Suppressor macrophage treated with lipopolysaccharide for 4 hours (primary cell): Measurements from ENCODE around the gene NVL.
"Not testable (repeated sequence)": the region's sequence is repeated elsewhere in the genome, so short reads cannot be mapped to it uniquely, and the experiment has no call there.

ENCODE experiments used
- DNase-seq: peaks from one replicate; pipeline ENCODE4 v3.0.0-alpha.2; 2020

NVL gene

DNA sequence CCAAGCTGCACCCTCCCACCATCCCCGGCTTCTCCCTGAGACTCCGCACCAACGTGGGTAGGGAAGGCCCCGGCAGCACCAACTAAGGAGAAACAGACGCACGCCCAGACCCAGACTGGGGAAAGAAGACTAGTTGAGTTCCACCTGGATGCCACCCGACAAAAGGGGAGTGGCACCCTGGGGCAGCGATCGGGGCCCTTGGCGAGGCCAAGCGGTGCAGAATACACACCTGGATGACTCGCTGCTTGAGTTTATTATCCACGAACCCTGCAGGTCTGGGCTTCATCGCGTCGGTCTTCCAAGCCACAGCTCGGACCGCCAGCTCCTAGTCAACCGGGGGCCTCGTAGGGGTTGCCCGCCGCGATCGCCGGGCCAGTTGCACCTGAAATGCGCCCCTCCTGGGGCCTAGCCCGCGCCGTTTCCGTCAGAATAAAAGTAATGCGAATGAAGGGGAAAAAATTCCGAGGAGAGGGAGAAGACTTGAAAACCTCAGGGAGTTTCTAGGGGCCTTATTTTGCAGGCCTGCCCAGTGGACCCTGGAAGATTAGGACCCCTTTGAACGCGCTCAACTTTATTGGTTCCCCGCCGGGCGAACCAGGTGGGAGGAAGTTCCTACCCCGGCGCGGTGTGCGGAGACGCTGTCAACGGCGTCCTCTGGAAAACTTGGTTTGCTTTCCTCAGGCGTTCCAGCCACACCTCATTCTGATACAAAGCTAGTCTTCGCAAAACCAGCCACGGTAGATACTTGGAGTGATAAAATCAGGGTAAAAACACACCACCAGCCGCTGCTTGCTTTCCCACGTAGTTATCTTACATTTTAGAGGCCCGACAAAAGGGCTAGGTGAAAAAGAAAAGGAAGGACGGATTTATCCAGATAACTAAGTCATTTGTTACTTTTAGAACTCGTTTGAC is at the start of gene NVL:
Gene NVL, minus strand, starts transcription at position 331 of the 912 bp plus-strand sequence. Its CDS starts 45 bp downstream, at position 286.
- DNase-seq = peak; percentile 91

GRCh38 chr1:224378855-224379631 is 49.1 kb upstream of the NVL start:
- DNase-seq = peak; percentile 49

GRCh38 chr1:224377676-224378006 is 47.7 kb upstream of the NVL start:
- peak; percentile 11 for DNase-seq

GRCh38 chr1:224375059-224375458 is 45.1 kb upstream of the NVL start:
- DNase-seq = no peak

- DNase-seq = no peak
Observed at GRCh38 chr1:224373008-224373590, 43.1 kb upstream of the NVL start.

DNA sequence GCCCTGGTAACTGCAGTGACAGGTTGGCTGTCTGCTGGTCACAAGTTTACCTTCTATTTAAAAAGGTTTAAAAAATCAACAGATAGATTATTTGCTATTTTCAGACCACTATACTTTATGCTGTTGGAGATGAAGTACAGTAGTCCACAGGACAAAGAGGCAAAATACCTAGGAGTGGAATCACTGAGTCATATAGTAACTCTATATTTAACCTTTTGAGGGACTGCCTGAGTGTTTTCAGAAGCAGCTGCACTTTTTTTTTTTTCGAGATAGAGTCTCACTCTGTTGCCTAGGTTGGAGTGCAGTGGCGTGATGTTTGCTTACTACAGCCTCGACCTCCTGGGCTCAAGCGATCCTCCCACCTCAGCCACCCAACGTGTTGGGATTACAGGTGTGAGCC is 38.4 kb upstream of the NVL start:
- DNase-seq = no peak

- DNase-seq = no peak
Observed at GRCh38 chr1:224359207-224359606, 29.2 kb upstream of the NVL start.

- peak; percentile 52 for DNase-seq
Observed at GRCh38 chr1:224358237-224358636, 28.3 kb upstream of the NVL start.

DNA sequence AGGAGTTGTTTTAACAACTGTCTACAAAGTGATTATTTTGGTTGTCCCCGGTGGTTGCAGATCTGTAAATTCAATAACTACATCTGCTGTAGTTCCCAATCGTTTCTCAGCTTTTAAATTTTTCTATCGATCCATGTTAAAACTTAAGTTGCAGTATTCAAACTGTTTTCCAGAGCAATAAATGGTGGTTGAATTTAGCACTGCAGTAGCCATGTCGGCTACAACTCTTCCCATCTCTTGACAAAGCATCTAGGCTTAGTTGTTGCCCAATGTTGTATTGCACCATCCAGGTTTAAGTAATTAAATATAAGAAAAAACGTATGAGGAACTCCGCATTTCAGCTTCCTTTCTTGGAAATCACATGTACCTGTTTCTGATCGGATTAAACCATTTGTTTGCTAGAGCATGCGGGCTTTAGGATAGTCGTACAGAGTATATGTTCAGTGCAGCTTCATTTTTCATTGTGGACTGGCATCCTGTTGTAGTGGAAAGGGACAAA is 27.7 kb upstream of the NVL start:
- DNase-seq = peak; percentile 77

DNA sequence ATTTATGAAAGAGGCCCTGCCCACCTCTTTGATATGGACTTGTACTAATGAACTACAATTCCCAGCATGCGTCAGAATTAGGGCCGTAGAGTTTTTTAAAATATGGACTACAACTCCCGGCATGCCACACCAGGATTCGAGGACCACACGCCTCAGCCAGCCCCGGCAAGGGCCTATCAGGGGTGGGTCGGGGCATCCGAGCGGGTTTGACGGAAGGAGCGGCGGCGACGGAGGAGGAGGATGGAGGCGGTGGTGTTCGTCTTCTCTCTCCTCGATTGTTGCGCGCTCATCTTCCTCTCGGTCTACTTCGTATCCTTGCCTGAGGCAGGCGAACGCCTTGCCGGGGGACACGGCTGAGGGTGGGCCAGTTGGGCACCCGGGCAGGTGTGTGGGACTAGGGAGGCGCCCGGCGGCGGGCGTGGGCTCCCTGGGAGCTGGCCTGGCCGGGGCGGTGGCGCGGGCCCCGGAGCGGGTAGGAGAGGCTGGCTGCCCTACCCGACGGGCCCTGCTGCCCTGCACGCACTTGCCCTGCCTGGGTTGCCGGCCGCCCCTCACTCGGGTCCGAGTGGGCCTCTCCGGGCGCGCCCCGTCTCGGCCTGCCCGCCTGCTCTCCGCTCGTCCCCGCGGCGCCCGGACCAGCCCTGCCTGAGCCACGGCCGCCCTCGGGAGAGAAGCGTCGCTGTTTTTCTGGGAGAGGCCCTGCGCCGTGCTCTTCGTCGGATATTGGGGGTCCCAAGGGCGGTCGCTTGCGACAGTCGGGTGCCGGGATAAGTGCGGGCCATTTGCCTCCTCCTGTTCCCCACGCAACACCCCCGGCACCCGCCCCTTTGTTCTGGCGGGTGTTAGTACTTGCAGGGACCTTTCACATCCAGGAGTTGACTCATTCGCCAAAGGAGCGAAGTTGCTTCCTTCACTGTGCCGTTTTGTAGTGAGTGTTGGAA is 27.0 kb upstream of the NVL start, which contains the start of gene CNIH4:
Gene CNIH4, plus strand, starts transcription at position 195 of the 941 bp plus-strand sequence. Its CDS starts 46 bp downstream, at position 241.
- peak; percentile 94 for DNase-seq

DNA sequence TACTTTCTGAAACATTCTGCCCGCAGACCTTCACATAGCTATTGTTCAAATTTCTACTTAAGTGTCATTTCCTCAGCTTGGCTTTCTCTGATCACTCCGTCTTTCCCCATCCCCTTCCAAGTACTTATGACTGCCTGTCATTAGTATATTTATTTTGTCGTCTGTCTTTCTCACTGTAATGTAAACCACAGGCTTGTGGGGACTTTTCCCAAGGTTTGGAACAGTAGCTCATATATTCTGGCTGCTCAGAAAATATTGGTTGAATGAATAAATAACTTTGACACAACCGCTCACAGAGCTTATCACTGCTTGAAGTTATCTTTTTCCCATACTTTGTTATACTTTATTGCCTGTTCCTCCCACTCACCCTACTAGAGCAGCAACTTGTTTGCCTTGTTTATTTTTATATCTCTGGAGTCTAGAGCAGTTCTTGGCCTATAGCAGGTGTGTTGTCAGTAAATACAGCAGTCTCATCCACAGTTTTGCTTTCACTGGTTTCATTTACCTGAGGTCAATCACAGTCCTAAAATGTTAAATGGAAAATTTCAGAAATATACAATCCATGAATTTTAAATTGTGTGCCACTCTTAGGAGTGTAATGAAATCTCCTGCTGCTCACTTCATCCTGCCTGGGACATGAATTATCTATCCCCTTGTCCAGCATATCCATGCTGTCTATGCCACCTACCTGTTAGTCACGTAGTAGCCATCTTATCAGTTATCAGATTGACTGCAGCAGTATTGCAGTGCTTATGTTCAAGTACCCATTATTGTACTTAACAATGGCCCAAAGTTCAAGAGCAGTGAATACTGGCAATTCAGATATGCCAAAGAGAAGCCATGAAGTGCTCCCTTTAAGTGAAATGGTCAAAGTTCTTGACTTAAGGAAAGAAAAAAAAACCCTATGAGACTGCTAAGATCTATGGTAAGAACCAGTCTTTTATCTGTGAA is 24.3 kb upstream of the NVL start:
- no peak for DNase-seq

GRCh38 chr1:224352436-224353085 is 22.6 kb upstream of the NVL start:
- DNase-seq = not testable (repeated sequence)

DNA sequence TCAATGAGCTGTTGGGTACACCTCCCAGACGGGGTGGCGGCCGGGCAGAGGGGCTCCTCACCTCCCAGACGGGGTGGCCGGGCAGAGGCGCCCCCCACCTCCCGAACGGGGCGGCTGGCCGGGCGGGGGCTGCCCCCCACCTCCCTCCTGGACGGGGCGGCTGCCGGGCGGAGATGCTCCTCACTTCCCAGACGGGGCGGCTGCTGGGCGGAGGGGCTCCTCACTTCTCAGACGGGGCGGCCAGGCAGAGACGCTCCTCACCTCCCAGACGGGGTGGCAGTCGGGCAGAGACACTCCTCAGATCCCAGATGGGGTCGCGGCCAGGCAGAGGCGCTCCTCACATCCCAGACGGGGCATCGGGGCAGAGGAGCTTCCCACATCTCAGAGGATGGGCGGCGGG is 19.7 kb upstream of the NVL start:
- not testable (repeated sequence) for DNase-seq

DNA sequence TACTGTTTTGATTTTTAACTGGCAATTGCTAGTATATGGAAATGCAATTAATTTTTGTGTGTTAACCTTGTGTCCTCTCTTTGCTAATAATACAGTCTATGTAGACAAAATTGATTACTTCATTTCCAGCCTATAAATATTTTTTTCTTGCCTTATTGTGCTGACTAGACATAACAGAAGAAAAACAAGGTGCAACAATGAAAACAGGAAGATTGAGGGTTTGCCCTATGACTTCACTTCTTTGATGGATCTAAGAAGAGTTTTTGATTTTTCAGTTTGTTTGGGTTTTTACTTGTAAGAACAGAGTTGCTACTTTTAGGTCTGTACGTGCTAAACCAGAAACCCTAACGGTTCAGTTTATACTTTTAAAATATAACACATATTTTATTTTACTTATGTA is 18.2 kb upstream of the NVL start:
- no peak for DNase-seq

GRCh38 chr1:224343679-224344078 is 13.7 kb upstream of the NVL start:
- DNase-seq = no peak

DNA sequence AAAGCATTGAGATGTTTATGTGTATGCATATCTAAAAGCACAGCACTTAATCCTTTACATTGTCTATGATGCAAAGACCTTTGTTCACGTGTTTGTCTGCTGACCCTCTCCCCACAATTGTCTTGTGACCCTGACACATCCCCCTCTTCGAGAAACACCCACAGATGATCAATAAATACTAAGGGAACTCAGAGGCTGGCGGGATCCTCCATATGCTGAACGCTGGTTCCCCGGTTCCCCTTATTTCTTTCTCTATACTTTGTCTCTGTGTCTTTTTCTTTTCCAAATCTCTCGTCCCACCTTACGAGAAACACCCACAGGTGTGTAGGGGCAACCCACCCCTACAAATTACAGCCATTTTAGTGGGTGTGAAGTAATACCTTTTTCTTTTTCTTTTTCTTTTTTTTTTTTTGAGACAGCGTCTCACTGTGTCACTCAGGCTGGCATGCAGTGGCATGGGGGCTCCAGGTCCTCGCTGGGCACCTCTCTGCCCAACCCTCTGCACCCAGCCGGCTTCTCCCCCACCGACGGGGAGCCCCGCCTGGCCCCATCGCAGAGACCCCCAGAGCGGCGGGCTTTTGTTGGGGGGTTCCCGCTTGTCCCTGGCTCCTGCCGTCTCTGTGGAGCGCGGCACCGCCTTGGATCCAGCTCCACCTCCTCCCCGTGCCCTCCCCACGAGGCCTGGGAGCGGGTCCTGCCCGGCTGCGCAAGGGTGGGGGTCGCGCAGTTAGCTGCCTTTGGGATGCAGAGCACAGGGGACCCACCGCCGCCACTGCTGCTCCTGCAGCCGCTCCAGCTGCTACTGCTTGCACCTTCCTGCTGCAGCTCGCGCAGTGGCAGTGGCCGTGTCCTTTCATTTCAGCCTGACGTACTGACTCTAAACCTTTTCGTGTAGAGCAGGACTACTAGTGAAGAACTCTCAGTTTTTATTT is 10.7 kb upstream of the NVL start:
- DNase-seq = peak; percentile 26

DNA sequence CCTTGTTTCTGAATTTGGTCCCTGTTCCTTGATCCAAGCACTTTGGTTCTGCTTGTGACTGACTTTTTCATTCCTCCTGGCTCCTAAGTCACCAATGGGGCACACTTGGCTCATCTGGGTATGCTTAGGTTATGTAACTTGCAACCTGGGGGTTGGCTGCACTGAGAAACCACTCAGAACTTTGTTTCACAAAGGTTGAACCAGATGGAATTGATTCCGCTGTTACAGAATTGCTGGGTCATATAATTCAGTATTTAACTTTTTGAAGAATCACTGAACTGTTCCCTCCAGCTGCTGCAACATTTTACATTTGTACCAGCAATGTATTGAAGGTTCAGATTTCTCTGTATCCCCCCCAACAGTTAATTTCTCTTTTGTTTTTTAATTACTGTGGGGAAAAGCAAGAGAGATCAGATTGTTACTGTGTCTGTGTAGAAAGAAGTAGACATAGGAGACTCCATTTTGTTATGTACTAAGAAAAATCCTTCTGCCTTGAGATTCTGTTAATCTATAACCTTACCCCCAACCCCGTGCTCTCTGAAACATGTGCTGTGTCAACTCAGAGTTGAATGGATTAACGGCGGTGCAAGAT is 9.6 kb upstream of the NVL start:
- no peak for DNase-seq

- DNase-seq = peak; percentile 40
Observed at GRCh38 chr1:224338150-224338838, 8.3 kb upstream of the NVL start.
